IPS DF 19.7 (cell line): ENCODE results near the gene NUMA1.

Experiments used
- DNase-seq: peaks from one replicate; pipeline ENCODE4 v3.0.0-alpha.2; 2013; ENCODE audit warnings: low read depth, low spot score

Gene NUMA1

GRCh38 chr11:72001834-72002591 lies 78.3 kb downstream of the NUMA1 start:
- DNase-seq = no peak

GRCh38 chr11:72001285-72001684 lies 79.1 kb downstream of the NUMA1 start:
- DNase-seq = no peak

- no peak for DNase-seq
Measured at GRCh38 chr11:72000202-72000867, 80.0 kb downstream of the NUMA1 start.

GRCh38 chr11:71999798-72000197 lies 80.5 kb downstream of the NUMA1 start:
- DNase-seq = no peak

- DNase-seq = no peak
Measured at GRCh38 chr11:71999362-71999761, 81.0 kb downstream of the NUMA1 start.

GRCh38 chr11:71998649-71999310 lies 81.6 kb downstream of the NUMA1 start, which contains the start of gene IL18BP:
Gene IL18BP, plus strand, starts transcription at chr11:71998909. Its CDS starts 1,076 bp downstream, at chr11:71999985.
- no peak for DNase-seq

- DNase-seq = no peak
Measured at GRCh38 chr11:71998061-71998460, 82.3 kb downstream of the NUMA1 start.

- no peak for DNase-seq
Measured at GRCh38 chr11:71997594-71997993, 82.7 kb downstream of the NUMA1 start.

- no peak for DNase-seq
Measured at GRCh38 chr11:71996946-71997345, 83.4 kb downstream of the NUMA1 start.

GRCh38 chr11:71996517-71996916 lies 83.8 kb downstream of the NUMA1 start:
- no peak for DNase-seq

GRCh38 chr11:71995726-71996291 lies 84.5 kb downstream of the NUMA1 start:
- DNase-seq = no peak

- no peak for DNase-seq
Measured at GRCh38 chr11:71994786-71995185, 85.6 kb downstream of the NUMA1 start.

GRCh38 chr11:71992136-71992730 lies 88.1 kb downstream of the NUMA1 start:
- no peak for DNase-seq

GRCh38 chr11:71991494-71991893 lies 88.8 kb downstream of the NUMA1 start:
- no peak for DNase-seq

- no peak for DNase-seq
Measured at GRCh38 chr11:71990701-71991100, 89.6 kb downstream of the NUMA1 start.

- no peak for DNase-seq
Measured at GRCh38 chr11:71988050-71988449, 92.3 kb downstream of the NUMA1 start.

- no peak for DNase-seq
Measured at GRCh38 chr11:71987521-71987920, 92.8 kb downstream of the NUMA1 start.

- DNase-seq = no peak
Measured at GRCh38 chr11:71986131-71986530, 94.2 kb downstream of the NUMA1 start.

- no peak for DNase-seq
Measured at GRCh38 chr11:71979602-71980001, 100.7 kb downstream of the NUMA1 start.

- DNase-seq = no peak
Measured at GRCh38 chr11:71979094-71979493, 101.2 kb downstream of the NUMA1 start.

- DNase-seq = no peak
Measured at GRCh38 chr11:71977743-71978418, 102.5 kb downstream of the NUMA1 start.
